ENCODE measurements around the gene FOXP1. TPM values are rescaled to one million over a fixed set of nuclear protein-coding genes. Genes with fewer than 3 reads are reported as not detected.

Gene FOXP1
- total RNA-seq, 1 experiment from 2014 or later: 31.8 TPM

DNA sequence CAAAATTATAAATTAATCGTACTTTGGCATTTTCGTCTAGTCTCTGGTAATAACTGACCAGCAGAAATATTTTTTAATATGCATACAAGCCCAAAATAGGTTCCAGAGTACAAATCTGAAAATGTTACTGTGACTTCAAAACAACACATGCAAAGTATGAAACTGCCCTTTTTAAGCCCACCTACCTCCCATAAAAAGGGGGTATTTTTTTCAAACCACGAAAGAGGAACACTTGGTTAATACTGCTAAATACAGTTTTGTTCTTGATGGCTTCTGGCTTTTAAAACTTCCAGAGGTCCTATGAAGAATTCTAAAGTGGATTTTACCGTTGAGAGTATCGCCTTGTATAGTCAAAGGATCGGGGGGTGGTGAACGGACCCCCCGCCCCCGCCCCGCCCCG is 610.7 kb downstream of the FOXP1 start:
- in situ Hi-C loops (cut with HindIII; ENCODE audit: low pct_unique_long_range_greater_than_20kb, low sequenced_read_pairs): no loop called here

DNA sequence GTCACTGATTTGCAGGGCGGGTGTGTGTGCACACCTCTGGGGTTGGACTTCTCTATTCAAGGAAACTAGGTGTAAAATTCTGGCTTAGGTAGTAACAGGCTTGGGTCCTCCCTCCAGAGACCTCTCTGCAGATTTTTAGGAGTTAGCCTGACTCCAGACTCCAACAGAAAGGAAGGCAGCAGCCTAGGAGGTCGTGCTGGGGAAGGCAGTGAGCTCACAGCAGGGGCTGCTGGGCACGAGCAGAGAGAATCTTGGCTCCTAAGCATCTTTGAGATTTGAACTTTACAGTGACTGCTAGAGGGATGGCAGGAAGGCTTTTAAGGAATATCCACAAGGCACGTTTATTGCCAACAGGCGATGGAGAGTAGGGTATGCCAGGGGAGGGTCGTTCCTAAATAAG is 612.6 kb downstream of the FOXP1 start:
- DNase-seq (ENCODE audit: low read depth): no peak
- in situ Hi-C loops (cut with HindIII; ENCODE audit: low pct_unique_long_range_greater_than_20kb, low sequenced_read_pairs): no loop called here

More for the DNA sequence above, 610.7 kb downstream of the FOXP1 start:
- DNase-seq (ENCODE audit: low read depth): no peak

DNA sequence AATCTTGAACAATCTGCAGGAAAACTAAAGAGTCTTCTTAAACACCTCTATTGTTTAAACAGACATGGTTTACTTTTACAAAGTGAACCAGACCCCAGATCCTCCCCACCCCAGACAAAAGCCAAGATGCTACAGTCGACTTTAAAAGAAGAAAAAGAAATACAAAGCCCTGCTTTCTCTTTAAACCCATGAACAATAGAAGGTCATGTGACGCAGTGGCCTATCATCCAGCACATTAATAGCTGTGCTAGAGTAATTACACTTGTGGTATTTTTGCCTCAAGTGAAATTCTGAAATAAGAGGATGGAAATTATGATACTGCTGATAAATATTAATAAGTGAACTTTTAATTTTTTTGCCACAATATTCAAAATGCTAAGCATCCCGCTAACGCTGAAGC is 613.4 kb downstream of the FOXP1 start:
- in situ Hi-C loops (cut with HindIII; ENCODE audit: low pct_unique_long_range_greater_than_20kb, low sequenced_read_pairs): no loop called here
- no peak for DNase-seq (ENCODE audit: low read depth)

DNA sequence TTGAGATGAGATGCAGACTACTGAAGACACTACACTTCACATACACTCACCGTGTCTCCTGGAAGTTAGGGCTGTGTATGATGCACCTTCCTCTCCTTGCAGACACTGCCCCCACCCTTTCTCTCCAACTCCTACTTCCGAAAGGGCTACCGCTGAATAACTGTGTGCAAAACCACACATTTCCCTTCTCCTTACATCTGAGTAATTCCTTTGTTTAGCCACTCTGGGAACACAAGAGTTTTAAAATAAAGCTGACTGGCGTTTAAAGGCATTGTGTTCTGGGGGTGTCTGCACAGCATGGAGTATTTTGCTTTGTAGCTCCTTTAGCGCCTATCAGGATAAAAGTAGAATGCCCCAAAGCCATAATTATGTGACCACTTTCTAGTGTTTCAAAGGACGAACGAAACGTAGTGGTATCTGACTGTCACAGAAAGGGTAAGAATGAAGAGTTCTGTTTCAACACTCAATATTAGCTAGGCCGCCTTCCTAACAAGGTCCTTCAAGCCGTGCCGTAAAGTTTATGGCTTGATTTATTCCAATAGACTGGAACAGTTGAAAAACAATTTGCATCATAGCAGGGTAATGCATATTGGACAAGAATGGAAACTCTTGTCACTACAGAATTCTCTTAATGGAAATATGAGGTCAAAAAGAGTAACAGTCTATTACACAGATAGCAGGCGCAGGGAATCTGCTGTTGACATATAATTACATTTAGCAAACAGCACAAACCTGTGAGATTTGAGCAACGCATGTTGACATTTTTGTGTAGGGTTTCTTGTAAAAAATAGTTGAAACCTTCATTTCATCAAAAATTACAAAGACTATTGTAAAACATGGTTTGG is 619.9 kb downstream of the FOXP1 start:
- no peak for DNase-seq (ENCODE audit: low read depth)
- in situ Hi-C loops (cut with HindIII; ENCODE audit: low pct_unique_long_range_greater_than_20kb, low sequenced_read_pairs): no loop called here

DNA sequence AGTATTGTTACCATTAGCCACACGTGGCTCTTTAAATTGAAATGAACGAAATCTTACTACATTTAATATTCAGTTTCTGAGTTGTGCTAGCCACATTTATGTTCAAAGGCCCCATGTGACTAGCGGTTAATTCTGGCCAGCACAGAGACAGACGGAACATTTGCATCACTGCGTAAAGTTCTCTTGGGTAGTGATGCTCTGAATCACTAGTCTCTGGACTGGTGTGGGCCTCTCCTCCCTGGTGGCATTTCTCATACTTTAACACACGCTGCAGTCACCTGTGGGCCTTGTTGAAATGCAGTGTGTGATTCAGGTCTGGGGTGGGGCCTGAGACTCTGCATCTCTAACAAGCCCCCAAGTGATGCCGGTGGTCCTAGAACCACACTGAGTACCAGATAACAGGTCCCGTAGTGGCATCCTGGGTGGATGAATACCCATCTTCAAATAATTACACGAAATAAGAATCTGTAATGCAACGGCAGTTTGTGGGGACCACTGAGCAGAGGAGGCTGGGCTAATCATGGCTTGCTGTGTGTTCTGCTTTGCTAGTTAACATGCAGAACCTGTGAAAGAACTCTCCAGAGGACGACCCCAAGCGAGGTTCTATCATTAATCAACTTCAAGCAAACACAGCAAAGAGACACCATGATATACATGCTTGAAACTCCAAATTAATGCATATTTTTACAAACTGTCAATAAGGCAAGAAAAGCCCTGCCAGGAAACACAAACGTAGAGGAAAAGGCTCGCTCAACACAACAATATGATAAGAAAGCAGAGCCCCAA is 623.8 kb downstream of the FOXP1 start:
- in situ Hi-C loops (cut with HindIII; ENCODE audit: low pct_unique_long_range_greater_than_20kb, low sequenced_read_pairs): no loop called here
- no peak for DNase-seq (ENCODE audit: low read depth)

DNA sequence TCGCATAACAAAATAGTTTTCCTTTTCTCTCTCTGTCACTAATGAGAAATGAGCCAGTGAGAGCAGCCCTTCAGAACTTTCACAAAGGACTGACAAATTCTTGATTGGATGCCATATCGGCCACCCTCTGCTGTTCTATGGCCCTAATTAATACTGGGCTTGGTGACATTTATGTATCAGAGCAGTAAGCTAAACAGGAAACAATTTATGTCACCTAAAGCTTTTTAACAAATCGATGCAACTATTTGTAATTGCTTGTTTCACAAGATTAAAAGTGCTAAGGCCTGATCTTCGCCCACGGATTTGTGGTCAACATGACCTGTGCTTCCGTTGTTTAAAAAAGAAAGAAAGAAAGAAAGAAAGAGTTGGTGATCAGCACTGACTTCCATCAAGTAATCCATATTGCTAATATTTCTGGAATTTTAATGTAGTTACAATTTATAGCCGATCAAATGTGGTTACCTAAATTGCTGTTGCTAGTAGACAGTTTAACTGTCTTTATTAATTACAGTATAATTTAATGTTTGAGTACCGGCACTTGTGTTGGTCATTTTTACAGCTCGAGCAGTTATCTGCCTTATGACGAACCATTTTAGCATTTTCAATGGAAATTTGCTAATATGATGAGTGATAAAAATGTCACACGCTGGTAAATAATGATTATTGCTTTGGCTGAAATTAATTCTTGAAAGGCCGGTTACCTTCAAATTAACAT is 631.3 kb downstream of the FOXP1 start:
- in situ Hi-C loops (cut with HindIII; ENCODE audit: low pct_unique_long_range_greater_than_20kb, low sequenced_read_pairs): no loop called here

DNA sequence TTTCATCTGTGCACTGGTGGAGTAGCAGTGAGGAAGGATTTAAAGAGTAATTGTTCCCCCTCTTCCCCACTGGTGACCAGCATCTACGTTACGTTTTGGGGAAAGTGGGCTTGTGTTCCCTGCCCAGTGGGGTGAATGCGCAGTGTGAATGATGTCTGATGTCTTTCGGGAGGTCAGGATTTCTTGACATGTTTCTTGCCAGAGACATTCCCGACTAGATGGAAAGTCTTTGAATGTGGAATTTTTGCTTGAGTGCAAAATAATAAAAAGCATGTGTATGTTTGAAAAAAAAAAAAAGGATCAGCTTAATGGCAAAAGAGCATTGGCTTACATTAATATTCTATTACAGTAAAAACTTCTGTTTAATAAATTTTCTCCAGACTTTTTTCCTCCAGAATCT is 632.2 kb downstream of the FOXP1 start:
- in situ Hi-C loops (cut with HindIII; ENCODE audit: low pct_unique_long_range_greater_than_20kb, low sequenced_read_pairs): no loop called here
- DNase-seq (ENCODE audit: low read depth): no peak

More for the DNA sequence above, 631.3 kb downstream of the FOXP1 start:
- DNase-seq (ENCODE audit: low read depth): no peak

DNA sequence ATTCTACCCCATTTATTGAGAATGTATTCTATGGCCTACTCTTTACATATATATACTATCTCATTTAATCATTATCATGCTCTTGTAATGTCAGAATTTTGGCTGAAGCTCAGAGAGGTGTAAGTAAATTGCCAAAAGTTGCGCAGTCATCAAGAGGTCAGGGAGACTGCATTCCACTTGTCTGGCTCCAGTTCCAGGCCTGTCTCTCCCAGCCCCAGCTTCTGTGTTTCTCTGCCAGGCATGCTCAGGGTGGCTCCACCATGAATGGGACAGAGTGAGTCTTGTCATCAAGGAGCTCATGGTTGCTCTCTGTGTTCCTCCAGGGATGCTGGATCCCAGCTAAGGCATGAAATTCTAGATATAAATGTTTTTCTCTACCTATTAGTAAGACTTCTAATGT is 635.9 kb downstream of the FOXP1 start:
- DNase-seq (ENCODE audit: low read depth): no peak
- in situ Hi-C loops (cut with HindIII; ENCODE audit: low pct_unique_long_range_greater_than_20kb, low sequenced_read_pairs): no loop called here

DNA sequence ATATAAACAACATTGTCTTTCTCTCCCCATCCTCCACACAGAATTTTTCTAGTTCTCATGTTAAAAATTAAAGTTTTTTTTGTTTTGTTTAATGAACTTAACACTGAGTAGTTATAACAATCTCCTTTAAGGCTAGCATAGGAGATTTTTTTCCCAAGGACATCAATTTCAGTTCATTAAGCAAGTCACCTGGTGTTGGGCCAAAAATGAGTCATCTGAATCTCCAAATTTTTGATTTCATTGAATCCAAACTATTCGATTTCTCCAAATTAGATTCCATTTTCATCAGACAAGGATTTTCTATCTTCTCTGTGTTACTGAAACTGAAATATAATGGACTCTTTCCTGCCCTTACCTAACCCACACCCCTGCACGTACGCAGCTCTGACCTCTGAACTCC is 639.6 kb downstream of the FOXP1 start:
- no peak for DNase-seq (ENCODE audit: low read depth)
- in situ Hi-C loops (cut with HindIII; ENCODE audit: low pct_unique_long_range_greater_than_20kb, low sequenced_read_pairs): no loop called here

DNA sequence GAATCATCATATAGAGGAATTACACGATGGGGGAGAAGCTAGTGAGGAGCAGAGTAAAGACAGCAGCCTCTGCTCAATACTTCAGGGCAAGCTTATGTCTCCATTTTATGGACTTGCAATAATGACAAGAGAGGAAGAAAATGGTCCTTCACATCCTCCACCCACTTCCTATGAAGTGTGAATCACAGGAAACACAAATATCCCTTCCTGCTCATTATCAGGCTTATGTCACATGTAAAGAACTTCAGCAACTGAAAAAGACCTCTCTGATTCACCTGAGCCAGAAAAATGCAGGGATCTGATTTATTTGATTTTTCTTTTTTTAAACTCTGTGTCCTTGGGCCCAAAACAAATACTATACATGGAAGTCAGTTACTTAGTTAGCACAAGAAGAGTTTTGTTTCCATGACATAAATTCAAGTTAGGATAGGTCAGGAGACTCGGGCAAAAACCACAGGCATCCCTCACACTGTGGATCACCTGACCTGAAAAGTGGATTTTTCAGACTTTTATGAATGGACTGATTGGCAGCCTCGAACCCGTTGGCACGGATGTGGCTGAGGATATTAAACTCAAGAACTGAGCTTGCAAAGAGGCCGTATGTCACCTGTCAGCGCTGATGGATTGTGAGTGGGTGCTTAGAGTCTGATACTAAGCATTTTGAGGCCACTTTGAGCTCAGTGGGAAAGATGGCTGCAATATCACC is 650.3 kb downstream of the FOXP1 start:
- DNase-seq (ENCODE audit: low read depth): no peak
- in situ Hi-C loops (cut with HindIII; ENCODE audit: low pct_unique_long_range_greater_than_20kb, low sequenced_read_pairs): no loop called here

DNA sequence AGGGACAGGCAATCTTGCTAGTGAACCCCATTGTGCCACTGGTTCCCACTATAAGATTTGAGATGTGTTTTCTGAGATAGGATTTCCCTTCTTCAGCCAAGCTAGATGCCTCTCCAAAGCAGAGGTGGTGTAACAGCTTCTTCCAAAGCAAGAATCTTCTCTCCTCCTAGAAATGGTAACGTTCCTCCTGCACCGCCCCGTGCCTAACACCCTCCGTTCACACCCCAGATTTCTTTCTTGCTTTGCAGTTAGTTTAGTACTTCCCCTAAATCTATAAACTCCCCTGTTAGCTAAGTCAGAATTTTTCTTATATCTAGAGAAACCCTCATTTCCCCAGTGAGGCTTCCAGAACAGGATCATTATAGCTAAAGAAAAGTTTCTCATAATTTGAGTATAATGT is 653.5 kb downstream of the FOXP1 start:
- DNase-seq (ENCODE audit: low read depth): no peak
- in situ Hi-C loops (cut with HindIII; ENCODE audit: low pct_unique_long_range_greater_than_20kb, low sequenced_read_pairs): no loop called here

DNA sequence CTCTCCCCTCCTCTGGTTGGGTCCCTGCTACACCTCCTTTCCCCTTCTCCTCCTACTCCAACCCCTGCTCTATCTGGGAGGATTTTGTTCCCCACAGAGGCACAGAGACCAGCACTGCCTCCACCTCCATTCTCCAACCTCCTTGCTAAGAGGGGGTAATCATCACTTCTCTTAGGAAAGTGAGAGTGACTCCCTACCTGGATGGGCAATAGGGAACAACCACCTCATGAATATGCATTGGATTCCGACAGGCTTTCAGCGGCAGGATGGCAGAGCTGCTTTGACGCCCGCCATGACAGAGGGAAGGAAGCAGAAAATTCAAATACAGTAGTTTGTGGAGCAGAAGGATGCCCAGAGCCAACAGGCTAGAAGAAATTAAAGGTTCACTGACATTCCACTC is 656.3 kb downstream of the FOXP1 start:
- in situ Hi-C loops (cut with HindIII; ENCODE audit: low pct_unique_long_range_greater_than_20kb, low sequenced_read_pairs): no loop called here
- no peak for DNase-seq (ENCODE audit: low read depth)

DNA sequence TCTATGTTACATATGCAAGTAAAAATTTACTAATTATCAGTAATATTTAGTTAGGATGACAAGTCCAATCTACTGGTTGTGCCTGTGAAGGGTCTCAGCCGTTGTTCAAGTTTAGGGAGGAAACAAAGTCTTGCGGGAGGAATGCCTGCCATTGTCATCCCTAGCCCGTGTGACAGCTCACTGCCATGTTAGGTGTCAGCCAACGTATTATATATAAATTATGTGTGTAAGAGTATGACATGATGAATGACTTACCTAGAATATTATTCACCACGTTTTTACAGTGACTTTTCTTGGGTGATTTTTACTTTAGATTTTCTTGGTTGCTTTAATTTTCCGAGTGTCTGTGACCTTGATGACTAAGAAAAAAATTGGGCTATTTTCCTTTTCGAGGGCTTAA is 656.7 kb downstream of the FOXP1 start:
- in situ Hi-C loops (cut with HindIII; ENCODE audit: low pct_unique_long_range_greater_than_20kb, low sequenced_read_pairs): no loop called here

DNA sequence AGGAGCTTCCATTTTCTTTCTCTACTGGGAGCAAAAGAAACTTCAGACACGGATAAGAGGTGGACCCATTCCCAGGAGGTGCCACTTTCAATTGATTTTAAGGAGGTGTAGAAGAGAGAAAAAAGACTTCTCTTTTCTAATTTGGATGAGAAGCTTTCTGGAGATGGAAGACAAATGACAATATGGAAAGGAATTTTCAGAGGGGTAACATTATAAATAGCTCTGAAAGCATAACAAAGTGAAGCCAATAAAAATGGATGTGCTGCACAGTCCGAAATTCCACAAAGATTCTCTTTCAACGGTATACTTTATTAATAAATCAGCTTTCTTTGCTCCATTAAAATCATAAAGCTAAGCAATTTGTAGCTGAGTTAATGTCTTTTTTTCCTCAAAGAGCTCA is 663.9 kb downstream of the FOXP1 start:
- DNase-seq (ENCODE audit: low read depth): no peak
- in situ Hi-C loops (cut with HindIII; ENCODE audit: low pct_unique_long_range_greater_than_20kb, low sequenced_read_pairs): no loop called here

More for the DNA sequence above, 656.7 kb downstream of the FOXP1 start:
- DNase-seq (ENCODE audit: low read depth): no peak

DNA sequence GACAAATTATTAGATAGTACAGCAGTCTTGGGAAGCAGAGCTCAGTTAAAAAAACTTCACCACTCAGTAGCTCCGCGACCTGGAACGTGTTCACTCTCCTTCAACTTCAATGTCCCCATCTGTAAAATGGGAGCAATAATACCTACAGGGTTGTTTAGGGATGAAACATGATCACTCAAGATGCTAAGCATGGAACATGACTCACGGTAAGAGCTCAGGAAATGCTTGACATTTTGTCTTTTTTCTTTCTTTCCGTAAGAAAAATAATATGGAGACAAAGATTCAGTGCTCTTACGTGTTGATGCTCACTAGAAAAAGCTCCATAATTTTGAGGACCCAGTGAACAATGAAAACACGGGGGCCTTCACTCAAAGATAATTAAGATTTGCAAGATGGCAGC is 664.4 kb downstream of the FOXP1 start:
- in situ Hi-C loops (cut with HindIII; ENCODE audit: low pct_unique_long_range_greater_than_20kb, low sequenced_read_pairs): no loop called here
- no peak for DNase-seq (ENCODE audit: low read depth)

DNA sequence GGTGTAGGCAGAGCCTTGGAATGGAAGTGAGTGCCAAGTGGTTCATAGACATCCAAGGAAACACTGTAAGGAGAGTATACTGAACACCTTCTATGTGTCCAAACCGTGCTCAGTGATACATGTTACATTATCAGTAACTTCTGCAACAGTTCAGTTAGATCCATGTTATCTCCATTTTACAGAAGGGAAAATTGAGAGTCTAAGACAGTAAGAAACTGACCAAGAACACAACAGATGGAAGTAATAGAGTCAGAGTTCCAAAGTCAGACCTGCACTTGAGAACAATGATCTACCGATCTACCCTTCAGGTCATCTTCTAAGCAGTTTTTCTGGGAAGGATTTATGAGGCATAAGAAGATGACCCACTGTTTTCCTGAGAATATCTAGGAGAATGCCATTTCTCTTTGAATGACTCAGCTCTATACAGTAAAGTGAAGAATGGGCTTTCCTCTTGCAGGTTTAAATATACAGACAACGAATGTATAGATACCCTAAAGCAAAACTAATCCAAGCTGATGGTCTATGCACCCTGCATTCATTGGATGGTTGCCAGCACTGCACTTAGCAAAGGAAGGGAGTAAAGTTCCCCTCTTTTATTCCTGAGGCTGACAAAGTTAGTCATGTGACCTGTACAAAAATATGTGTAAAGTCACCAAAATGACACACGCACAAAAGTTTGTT is 667.0 kb downstream of the FOXP1 start:
- no peak for DNase-seq (ENCODE audit: low read depth)
- in situ Hi-C loops (cut with HindIII; ENCODE audit: low pct_unique_long_range_greater_than_20kb, low sequenced_read_pairs): no loop called here

DNA sequence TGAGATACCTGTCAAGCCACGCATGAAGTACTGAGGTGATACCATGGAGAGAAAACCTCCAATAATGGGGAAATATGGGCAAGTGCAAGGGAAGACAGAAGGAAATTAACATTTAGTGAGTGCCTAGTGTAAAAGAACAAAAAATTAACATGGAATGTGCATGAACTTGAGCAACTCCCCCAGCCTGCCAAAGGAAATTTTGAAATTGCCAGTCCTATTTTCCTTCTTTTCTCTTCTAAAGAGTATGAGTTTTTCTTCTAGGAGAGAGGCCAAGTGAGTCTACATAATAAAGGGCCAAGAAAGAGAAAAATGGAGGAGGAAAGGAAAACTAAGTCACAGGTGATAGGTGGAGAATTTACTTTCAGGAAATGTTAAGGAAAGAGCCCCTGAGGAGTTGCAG is 668.7 kb downstream of the FOXP1 start:
- no peak for DNase-seq (ENCODE audit: low read depth)
- in situ Hi-C loops (cut with HindIII; ENCODE audit: low pct_unique_long_range_greater_than_20kb, low sequenced_read_pairs): no loop called here

DNA sequence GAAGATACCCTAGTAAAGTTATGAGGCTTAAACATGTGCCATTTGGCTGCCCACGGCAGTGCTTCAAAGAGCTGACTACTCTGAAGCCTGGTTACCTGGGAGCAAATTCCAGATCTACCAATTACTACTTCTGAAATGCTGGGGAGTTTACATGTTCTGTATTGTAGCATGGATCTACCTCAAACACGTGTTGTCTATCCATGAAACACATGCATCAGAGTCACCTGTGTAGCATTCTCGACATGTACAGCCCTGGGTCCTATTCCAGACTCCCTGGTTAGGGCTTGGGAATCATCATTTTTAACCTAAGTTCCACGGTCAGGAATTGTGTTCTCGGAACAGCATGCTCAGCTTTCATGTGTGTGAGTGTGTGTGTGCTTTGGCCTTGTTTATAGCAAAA is 671.8 kb downstream of the FOXP1 start:
- no peak for DNase-seq (ENCODE audit: low read depth)
- in situ Hi-C loops (cut with HindIII; ENCODE audit: low pct_unique_long_range_greater_than_20kb, low sequenced_read_pairs): no loop called here
